Activated CD4-positive, alpha-beta T cell treated with anti-CD3 and anti-CD28 coated beads, Interleukin-2, Interleukin-4, amounts not matched to agents 100 ng/mL and 50 ng/mL, durations not matched to agents 16 hours and 8 hours (primary cell): Measurements from ENCODE around the gene AGPAT3.
"Not testable (repeated sequence)": the region's sequence is repeated elsewhere in the genome, so short reads cannot be mapped to it uniquely, and the experiment has no call there.

Experiments used
- DNase-seq: peaks from one replicate; pipeline ENCODE4 v3.0.0-alpha.2; 2020; ENCODE audit warnings: low spot score

Gene AGPAT3, protein sequence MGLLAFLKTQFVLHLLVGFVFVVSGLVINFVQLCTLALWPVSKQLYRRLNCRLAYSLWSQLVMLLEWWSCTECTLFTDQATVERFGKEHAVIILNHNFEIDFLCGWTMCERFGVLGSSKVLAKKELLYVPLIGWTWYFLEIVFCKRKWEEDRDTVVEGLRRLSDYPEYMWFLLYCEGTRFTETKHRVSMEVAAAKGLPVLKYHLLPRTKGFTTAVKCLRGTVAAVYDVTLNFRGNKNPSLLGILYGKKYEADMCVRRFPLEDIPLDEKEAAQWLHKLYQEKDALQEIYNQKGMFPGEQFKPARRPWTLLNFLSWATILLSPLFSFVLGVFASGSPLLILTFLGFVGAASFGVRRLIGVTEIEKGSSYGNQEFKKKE

GRCh38 chr21:43864962-43865539, at the start of gene AGPAT3:
TSS of gene AGPAT3 (plus strand) at chr21:43865223. CDS start at chr21:43959682, 94,459 bp downstream.
- no peak for DNase-seq

- DNase-seq = no peak
Observed at GRCh38 chr21:43815991-43816390, 49.0 kb upstream of the AGPAT3 start.

- no peak for DNase-seq
Observed at GRCh38 chr21:43816611-43817071, 48.4 kb upstream of the AGPAT3 start.

GRCh38 chr21:43817157-43818086, 47.6 kb upstream of the AGPAT3 start:
- no peak for DNase-seq

GRCh38 chr21:43818685-43819084, 46.3 kb upstream of the AGPAT3 start:
- no peak for DNase-seq

DNA sequence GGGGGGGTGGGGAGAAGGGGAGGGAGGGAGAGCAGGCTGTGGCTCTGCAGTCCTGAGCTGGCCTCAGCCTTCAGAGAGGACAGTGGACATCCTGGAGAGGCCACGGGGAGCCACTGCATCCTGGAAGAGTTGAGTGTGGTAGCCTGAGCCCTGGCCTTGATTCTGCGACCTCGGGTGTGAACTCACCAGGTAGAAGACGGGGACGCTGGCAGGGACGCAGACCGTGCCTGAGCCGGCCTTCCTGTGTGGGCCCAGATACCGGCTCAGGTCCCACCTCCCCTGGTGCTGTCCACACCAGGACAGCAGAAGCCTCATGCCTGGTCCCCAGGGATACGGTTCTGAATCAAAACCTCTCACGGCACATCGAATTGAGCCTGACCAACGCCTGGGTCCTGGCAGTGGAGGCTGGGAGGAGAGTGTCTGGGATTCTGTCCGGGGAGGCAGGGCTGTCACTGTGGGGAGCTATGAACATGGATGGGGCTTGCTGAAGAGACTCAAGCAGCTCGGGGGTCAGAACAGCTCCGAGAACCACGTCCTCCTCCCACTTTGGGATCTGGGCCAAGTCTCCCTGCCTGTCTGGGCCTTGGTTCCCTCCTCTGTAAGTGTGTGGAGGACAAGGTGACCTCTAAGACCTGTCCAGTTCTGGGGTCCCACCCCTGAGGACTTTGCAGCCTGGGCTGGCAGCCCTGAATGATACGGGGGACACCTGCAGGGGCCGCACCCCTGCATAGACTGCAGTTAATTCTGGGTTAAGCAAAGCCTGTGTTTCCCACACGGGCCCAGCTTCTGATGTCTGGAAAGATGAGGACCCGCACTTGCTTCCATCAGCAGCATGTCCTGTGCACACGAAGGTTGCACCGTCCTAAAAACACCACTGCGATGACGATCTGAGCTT, 45.3 kb upstream of the AGPAT3 start:
- no peak for DNase-seq

- DNase-seq = no peak
Observed at GRCh38 chr21:43820466-43820865, 44.6 kb upstream of the AGPAT3 start.

- not testable (repeated sequence) for DNase-seq
Observed at GRCh38 chr21:43822166-43822565, 42.9 kb upstream of the AGPAT3 start.

GRCh38 chr21:43822741-43823140, 42.3 kb upstream of the AGPAT3 start:
- not testable (repeated sequence) for DNase-seq

- no peak for DNase-seq
Observed at GRCh38 chr21:43824333-43825241, 40.4 kb upstream of the AGPAT3 start.

GRCh38 chr21:43825242-43825935, 39.6 kb upstream of the AGPAT3 start:
- DNase-seq = no peak

- DNase-seq = no peak
Observed at GRCh38 chr21:43825936-43826622, 38.9 kb upstream of the AGPAT3 start.

DNA sequence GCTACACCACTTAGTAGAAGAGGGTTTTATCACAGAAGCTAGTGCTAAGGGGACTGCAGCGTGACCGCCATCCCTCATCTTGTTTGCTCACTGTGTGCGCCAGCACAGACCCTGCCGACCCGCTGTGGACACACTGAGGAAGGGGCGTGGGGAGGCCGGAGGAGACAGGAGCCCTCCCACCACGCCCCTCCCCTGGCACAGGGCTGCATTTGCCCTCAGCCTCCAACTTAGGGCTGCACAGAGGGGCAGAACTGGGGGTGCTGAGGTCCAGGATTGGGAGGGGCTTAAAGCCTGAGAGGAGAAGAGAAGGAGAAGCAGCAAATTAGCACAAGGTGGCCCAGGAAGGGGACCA, 38.4 kb upstream of the AGPAT3 start:
- DNase-seq = no peak

DNA sequence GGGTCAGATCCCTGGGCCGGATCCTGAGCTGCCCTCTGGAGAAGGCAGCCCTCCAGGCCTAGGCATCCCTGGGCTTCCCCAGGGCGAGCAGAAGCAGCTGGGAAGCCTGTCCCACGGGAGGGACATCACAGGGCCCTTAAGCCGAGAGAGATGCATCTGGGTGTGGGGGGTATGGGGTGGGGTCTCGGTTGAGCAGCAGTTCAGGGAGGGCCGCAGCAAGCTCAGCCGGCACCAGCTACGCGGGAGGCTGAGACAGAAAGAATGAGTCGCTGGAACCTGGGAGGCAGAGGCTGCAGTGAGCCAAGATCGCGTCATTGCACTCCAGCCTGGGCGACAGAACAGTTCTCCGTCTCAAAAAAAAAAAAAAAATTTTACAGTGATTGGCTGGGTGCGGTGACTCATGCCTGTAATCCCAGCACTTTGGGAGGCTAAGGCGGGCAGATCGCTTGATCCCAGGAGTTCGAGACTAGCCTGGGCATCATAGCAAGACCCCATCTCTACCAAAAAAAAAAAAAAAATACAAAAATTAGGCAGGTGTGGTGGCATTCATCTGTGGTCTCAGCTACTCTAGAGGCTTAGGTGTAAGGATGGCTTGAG, 37.9 kb upstream of the AGPAT3 start:
- DNase-seq = no peak

DNA sequence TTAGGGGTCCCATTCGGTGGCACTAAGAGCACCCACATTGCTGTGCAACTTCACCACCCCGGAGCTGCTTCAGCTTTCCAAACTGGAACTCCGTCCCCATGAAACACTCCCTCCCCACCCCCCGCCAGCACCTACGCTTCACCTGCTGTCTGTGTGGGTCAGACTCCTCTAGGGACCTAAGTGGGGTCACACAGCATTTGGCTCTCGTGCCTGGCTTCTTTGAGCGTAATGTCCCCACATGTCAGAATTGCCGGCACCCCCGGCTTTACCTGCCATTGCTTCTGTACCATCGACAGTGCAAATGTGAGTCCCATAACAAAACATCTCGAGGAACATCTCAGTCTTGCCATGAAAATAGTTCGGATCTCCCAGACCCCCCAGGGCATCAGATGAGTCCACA, 35.9 kb upstream of the AGPAT3 start:
- no peak for DNase-seq

- no peak for DNase-seq
Observed at GRCh38 chr21:43829575-43830119, 35.4 kb upstream of the AGPAT3 start.

DNA sequence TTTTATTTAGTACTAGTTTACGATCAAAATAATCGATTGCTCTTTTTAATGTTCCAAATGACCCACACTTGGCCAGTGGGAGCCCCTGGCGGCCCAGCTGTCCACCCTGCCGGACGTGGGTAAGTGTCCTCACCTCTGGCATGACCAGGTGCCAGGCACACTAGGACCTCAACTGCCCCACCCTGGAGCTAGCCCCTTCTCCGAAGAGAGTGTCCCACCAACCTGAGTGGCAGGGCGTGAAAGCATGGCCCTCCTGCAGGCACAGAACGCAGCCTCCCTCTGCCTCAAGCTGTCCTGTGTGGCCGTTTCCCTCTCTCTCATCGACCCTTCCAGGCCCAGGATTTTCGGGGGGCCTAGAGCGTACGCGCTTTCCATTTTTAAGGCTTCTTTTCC, 32.9 kb upstream of the AGPAT3 start:
- no peak for DNase-seq

- DNase-seq = no peak
Observed at GRCh38 chr21:43832648-43833047, 32.4 kb upstream of the AGPAT3 start.
